K562 (cell line): Measurements from ENCODE around the gene RPS23. TPM values are rescaled to one million over a fixed set of nuclear protein-coding genes. Genes with fewer than 3 reads are reported as not detected.

Source experiments
- CBX1 ChIP-seq: sonication (generic); IDR thresholded peaks from 2 replicates; pipeline ENCODE4 v1.6.1; 2016; ENCODE audit warnings: antibody characterized with exemption, low read depth, mild to moderate bottlenecking
- CSDE1 ChIP-seq, 2 experiments: fragments of 450-650 bp; IDR thresholded peaks; 2 replicates each; pipeline ENCODE4 v1.6.1; 2016; ENCODE audit warnings: mild to moderate bottlenecking in 1 of 2
- MYC ChIP-seq, 2 experiments: fragments of 250-450 bp in 1 of 2; sonication (Bioruptor Pico) in 1 of 2; IDR thresholded peaks; 2 replicates each; pipeline versions ENCODE4 v1.5.1 to v1.6.1; 2012 to 2021; ENCODE audit warnings: low read depth in 2 of 2, borderline replicate concordance in 1 of 2, improper control_type of control experiment in 1 of 2, low read length in 1 of 2, mild to moderate bottlenecking in 1 of 2, moderate library complexity in 1 of 2
- RFX7 ChIP-seq: fragments of 250-450 bp; sonication (Bioruptor Pico); IDR thresholded peaks from 2 replicates; pipeline ENCODE4 v1.5.1; 2021; ENCODE audit warnings: mild to moderate bottlenecking
- TAL1 ChIP-seq: fragments of 450-650 bp; IDR thresholded peaks from 2 replicates; pipeline ENCODE4 v1.6.1; 2016; ENCODE audit warnings: mild to moderate bottlenecking
- TEAD1 ChIP-seq, 2 experiments: fragments of 450-650 bp in 1 of 2; sonication (generic) in 1 of 2; formaldehyde crosslinking; IDR thresholded peaks; 2 replicates each; pipeline versions ENCODE4 v1.4.0 to v1.8.0; 2020 to 2022; ENCODE audit warnings: mild to moderate bottlenecking in 2 of 2, missing genetic modification reagents in 1 of 2
- ZNF445 ChIP-seq: fragments of 250-450 bp; sonication (Bioruptor Pico); IDR thresholded peaks from 2 replicates; pipeline ENCODE4 v1.4.0; 2020; ENCODE audit warnings: low read depth, mild to moderate bottlenecking, moderate library complexity
- polyA plus RNA-seq, 8 experiments: library from polyadenylated mRNA; depleted of rRNA in 4 of 8; stranded (reverse) in 5 of 8; unstranded in 3 of 8; fragments of >200 nt; fragmentation: Nextera tagmentation in 2 of 8; fragmentation: Illumina TruSeq in 1 of 8; extraction: Ambion mirVana in 2 of 8; extraction: Trizol in 1 of 8; gene quantifications; 2 replicates each; pipeline versions ENCODE4 v1.2.1 to v1.2.3, GENCODE V29; 2011 to 2014; ENCODE audit warnings: inconsistent platforms in 1 of 8, missing spikeins in 1 of 8
- total RNA-seq, 7 experiments: library from RNA; depleted of rRNA in 6 of 7; stranded (reverse); fragments of >200 nt in 6 of 7; fragmentation: Illumina TruSeq in 2 of 7; extraction: Trizol in 2 of 7; gene quantifications; 2 replicates each; pipeline versions ENCODE4 v1.2.1 to v1.2.3, GENCODE V29; 2011 to 2021; ENCODE audit warnings: low replicate concordance in 1 of 7
- TF ChIP-seq, protein P1 (sequence below), 2 experiments: fragments of 450-650 bp; IDR thresholded peaks; 2 replicates each; pipeline ENCODE4 v1.6.1; 2016; ENCODE audit warnings: mild to moderate bottlenecking in 2 of 2, borderline replicate concordance in 1 of 2, low read depth in 1 of 2, moderate library complexity in 1 of 2
- TF ChIP-seq, protein P2 (sequence below): fragments of 450-650 bp; formaldehyde crosslinking; IDR thresholded peaks from 2 replicates; pipeline ENCODE4 v1.4.0; 2022; ENCODE audit warnings: mild to moderate bottlenecking, moderate library complexity
- TF ChIP-seq, protein P3 (sequence below): IDR thresholded peaks from 2 replicates; pipeline ENCODE4 v1.6.1; 2014; ENCODE audit warnings: antibody characterized with exemption
- TF ChIP-seq, protein P4 (sequence below): sonication (generic); formaldehyde crosslinking; IDR thresholded peaks from 2 replicates; pipeline ENCODE4 v1.5.0; 2020; ENCODE audit warnings: missing genetic modification reagents
- TF ChIP-seq, protein P5 (sequence below): fragments of 150-350 bp; IDR thresholded peaks from 2 replicates; pipeline ENCODE4 v1.6.1; 2014; ENCODE audit warnings: low read depth, mild to moderate bottlenecking, low read length, borderline replicate concordance

RPS23 gene
- total and polyA plus RNA-seq, 9 of the 15 experiments (the other 6 are each of a cell fraction or from before 2014, with no cell fraction given), result 3,252 to 10,689 (median 6,302) TPM

DNA sequence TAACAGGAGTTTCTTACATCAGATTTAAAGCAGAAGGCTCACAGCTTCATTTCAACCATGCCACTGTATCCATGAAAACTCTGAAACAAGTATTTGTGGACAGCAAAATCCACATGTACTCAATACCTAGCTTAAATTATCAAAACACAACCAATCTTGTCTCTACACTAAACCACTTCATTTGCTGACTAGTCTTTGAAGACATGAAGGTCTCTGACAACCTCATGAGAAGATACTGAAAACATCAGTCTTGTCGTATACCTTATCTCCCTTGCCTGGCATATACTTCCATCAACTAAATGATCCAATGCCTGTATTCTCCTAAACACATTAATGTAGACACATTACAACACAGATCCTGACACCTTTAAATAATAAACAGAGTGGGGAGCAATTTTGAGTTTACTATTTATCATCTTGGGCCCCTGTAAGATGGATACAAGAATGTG is 2.9 kb downstream of the RPS23 start (continued):
- TF ChIP-seq, protein P1, sequence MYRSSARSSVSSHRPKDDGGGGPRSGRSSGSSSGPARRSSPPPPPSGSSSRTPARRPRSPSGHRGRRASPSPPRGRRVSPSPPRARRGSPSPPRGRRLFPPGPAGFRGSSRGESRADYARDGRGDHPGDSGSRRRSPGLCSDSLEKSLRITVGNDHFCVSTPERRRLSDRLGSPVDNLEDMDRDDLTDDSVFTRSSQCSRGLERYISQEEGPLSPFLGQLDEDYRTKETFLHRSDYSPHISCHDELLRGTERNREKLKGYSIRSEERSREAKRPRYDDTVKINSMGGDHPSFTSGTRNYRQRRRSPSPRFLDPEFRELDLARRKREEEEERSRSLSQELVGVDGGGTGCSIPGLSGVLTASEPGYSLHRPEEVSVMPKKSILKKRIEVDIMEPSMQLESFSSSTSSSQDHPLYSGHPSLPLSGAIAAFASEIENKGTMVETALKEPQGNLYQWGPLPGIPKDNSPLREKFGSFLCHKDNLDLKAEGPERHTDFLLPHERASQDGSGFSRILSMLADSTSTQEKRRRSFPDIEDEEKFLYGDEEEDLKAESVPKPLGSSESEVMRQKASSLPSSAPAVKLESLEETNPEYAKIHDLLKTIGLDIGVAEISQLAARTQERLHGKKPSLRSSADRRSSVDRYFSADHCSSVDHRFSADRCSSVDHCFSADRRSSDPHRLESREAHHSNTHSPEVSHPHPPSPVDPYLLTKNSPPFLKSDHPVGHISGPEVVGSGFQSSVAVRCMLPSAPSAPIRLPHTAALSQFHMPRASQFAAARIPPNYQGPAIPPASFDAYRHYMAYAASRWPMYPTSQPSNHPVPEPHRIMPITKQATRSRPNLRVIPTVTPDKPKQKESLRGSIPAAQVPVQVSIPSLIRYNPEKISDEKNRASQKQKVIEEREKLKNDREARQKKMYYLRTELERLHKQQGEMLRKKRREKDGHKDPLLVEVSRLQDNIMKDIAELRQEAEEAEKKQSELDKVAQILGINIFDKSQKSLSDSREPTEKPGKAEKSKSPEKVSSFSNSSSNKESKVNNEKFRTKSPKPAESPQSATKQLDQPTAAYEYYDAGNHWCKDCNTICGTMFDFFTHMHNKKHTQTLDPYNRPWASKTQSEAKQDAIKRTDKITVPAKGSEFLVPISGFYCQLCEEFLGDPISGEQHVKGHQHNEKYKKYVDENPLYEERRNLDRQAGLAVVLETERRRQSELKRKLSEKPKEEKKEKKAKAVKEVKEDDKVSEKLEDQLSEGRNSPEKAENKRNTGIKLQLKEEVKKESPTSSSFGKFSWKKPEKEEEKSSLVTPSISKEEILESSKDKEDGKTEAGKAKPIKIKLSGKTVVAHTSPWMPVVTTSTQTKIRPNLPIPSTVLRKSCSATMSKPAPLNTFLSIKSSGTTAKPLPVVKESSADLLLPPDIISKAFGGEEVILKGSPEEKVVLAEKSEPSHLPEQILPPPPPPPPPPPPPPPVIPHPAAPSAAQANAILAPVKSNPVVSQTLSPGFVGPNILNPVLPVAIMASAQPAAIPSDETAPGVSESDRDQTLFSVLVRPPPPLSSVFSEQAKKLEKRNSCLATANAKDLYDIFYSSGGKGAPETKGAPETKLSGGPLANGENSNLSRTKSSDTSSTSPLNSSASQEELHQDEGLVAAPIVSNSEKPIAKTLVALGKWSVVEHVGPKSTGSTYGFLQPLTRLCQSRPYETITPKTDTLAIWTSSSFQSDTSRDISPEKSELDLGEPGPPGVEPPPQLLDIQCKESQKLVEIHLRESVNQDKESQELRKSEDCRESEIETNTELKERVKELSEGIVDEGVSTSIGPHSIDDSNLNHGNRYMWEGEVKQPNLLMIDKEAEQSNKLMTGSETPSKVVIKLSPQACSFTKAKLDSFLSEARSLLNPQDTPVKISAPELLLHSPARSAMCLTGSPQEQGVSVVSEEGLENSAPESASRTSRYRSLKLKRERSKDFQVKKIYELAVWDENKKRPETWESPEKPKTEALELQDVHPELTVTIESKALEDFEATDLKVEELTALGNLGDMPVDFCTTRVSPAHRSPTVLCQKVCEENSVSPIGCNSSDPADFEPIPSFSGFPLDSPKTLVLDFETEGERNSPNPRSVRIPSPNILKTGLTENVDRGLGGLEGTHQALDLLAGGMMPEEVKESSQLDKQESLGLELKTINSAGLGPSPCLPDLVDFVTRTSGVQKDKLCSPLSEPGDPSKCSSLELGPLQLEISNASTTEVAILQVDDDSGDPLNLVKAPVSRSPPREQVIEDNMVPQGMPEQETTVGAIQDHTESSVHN (IDR thresholded peaks at IDR 0.05; ENCODE audit: borderline replicate concordance in 1 of 2, low read depth in 1 of 2), result no peak
- TF ChIP-seq, protein P2, sequence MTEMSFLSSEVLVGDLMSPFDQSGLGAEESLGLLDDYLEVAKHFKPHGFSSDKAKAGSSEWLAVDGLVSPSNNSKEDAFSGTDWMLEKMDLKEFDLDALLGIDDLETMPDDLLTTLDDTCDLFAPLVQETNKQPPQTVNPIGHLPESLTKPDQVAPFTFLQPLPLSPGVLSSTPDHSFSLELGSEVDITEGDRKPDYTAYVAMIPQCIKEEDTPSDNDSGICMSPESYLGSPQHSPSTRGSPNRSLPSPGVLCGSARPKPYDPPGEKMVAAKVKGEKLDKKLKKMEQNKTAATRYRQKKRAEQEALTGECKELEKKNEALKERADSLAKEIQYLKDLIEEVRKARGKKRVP, result no peak
- TF ChIP-seq RFX7 (CRISPR knock-in tag) (peak; percentile 78; the same call in 1 of the 2 replicates), ZNF445 (CRISPR knock-in tag) (no peak), TAL1 (no peak), TEAD1 (CRISPR knock-in tag; IDR thresholded peaks at IDR 0.05) (0 out of 4 replicates have a peak, but pooled peaks of 1 of the 2 experiments have one; percentile 30), CBX1 (0 out of 2 replicates have a peak, but pooled peaks have one; percentile 6), CSDE1 (IDR thresholded peaks at IDR 0.05) (no peak), MYC (IDR thresholded peaks at IDR 0.05; ENCODE audit: low read depth, low read length) (no peak), MYC (CRISPR knock-in tag; IDR thresholded peaks at IDR 0.05; ENCODE audit: borderline replicate concordance, low read depth) (no peak)
- TF ChIP-seq, protein P3, sequence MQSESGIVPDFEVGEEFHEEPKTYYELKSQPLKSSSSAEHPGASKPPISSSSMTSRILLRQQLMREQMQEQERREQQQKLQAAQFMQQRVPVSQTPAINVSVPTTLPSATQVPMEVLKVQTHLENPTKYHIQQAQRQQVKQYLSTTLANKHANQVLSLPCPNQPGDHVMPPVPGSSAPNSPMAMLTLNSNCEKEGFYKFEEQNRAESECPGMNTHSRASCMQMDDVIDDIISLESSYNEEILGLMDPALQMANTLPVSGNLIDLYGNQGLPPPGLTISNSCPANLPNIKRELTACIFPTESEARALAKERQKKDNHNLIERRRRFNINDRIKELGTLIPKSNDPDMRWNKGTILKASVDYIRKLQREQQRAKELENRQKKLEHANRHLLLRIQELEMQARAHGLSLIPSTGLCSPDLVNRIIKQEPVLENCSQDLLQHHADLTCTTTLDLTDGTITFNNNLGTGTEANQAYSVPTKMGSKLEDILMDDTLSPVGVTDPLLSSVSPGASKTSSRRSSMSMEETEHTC, result no peak
- TF ChIP-seq, protein P4, sequence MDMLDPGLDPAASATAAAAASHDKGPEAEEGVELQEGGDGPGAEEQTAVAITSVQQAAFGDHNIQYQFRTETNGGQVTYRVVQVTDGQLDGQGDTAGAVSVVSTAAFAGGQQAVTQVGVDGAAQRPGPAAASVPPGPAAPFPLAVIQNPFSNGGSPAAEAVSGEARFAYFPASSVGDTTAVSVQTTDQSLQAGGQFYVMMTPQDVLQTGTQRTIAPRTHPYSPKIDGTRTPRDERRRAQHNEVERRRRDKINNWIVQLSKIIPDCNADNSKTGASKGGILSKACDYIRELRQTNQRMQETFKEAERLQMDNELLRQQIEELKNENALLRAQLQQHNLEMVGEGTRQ, result no peak
- TF ChIP-seq, protein P5, sequence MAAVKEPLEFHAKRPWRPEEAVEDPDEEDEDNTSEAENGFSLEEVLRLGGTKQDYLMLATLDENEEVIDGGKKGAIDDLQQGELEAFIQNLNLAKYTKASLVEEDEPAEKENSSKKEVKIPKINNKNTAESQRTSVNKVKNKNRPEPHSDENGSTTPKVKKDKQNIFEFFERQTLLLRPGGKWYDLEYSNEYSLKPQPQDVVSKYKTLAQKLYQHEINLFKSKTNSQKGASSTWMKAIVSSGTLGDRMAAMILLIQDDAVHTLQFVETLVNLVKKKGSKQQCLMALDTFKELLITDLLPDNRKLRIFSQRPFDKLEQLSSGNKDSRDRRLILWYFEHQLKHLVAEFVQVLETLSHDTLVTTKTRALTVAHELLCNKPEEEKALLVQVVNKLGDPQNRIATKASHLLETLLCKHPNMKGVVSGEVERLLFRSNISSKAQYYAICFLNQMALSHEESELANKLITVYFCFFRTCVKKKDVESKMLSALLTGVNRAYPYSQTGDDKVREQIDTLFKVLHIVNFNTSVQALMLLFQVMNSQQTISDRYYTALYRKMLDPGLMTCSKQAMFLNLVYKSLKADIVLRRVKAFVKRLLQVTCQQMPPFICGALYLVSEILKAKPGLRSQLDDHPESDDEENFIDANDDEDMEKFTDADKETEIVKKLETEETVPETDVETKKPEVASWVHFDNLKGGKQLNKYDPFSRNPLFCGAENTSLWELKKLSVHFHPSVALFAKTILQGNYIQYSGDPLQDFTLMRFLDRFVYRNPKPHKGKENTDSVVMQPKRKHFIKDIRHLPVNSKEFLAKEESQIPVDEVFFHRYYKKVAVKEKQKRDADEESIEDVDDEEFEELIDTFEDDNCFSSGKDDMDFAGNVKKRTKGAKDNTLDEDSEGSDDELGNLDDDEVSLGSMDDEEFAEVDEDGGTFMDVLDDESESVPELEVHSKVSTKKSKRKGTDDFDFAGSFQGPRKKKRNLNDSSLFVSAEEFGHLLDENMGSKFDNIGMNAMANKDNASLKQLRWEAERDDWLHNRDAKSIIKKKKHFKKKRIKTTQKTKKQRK, result no peak
